HEK293T (cell line): Measurements from ENCODE around the gene SEL1L.

Experiments
- CTCF ChIA-PET: fragments of 350-600 bp; formaldehyde crosslinking; extraction: SDS; loops from one replicate; lab custom pipeline; 2021; ENCODE audit warnings: antibody characterized with exemption, inconsistent platforms; lab: Yijun Ruan, JAX
- POLR2A ChIA-PET: fragments of 350-600 bp; formaldehyde crosslinking; extraction: SDS; loops from one replicate; lab custom pipeline; 2020; ENCODE audit warnings: antibody characterized with exemption, inconsistent platforms; lab: Yijun Ruan, JAX
- DNase-seq: peaks from one replicate; pipeline ENCODE4 v3.0.0; 2012; ENCODE audit warnings: mixed read lengths; ENCODE audit errors: extremely low spot score
- ARNT ChIP-seq: fragments of 450-650 bp; IDR thresholded peaks from 2 replicates; pipeline ENCODE4 v1.6.1; 2017; ENCODE audit warnings: mild to moderate bottlenecking
- BHLHE40 ChIP-seq: fragments of 450-650 bp; IDR thresholded peaks from 2 replicates; pipeline ENCODE4 v1.6.1; 2016; ENCODE audit warnings: mild to moderate bottlenecking, moderate library complexity, borderline replicate concordance
- CTBP1 ChIP-seq: fragments of 450-650 bp; IDR thresholded peaks from 2 replicates; pipeline ENCODE4 v1.6.1; 2016; ENCODE audit warnings: borderline replicate concordance
- ELF4 ChIP-seq: fragments of 450-650 bp; IDR thresholded peaks from 2 replicates; pipeline ENCODE4 v1.6.1; 2017; ENCODE audit warnings: antibody characterized with exemption
- FOXA1 ChIP-seq: fragments of 450-650 bp; IDR thresholded peaks from 2 replicates; pipeline ENCODE4 v1.6.1; 2016; ENCODE audit warnings: mild to moderate bottlenecking
- FOXK2 ChIP-seq: fragments of 450-650 bp; IDR thresholded peaks from 2 replicates; pipeline ENCODE4 v1.6.1; 2016; ENCODE audit warnings: mild to moderate bottlenecking
- FOXM1 ChIP-seq: fragments of 450-650 bp; IDR thresholded peaks from 2 replicates; pipeline ENCODE4 v1.6.1; 2017; ENCODE audit warnings: mild to moderate bottlenecking, borderline replicate concordance
- HDGF ChIP-seq: fragments of 450-650 bp; IDR thresholded peaks from 2 replicates; pipeline ENCODE4 v1.6.1; 2017; ENCODE audit warnings: antibody characterized with exemption, borderline replicate concordance
- L3MBTL2 ChIP-seq: fragments of 450-650 bp; conservative IDR thresholded peaks from 2 replicates; pipeline ENCODE4 v1.6.1; 2016; ENCODE audit warnings: mild to moderate bottlenecking
- LEF1 ChIP-seq: fragments of 450-650 bp; IDR thresholded peaks from 2 replicates; pipeline ENCODE4 v1.6.1; 2017; ENCODE audit warnings: mild to moderate bottlenecking, borderline replicate concordance
- NFRKB ChIP-seq: fragments of 450-650 bp; IDR thresholded peaks from 2 replicates; pipeline ENCODE4 v1.6.1; 2016; ENCODE audit warnings: mild to moderate bottlenecking, moderate library complexity
- SP1 ChIP-seq: fragments of 450-650 bp; IDR thresholded peaks from 2 replicates; pipeline ENCODE4 v1.6.1; 2017
- SUZ12 ChIP-seq: fragments of 450-650 bp; IDR thresholded peaks from 2 replicates; pipeline ENCODE4 v1.6.1; 2016; ENCODE audit warnings: mild to moderate bottlenecking
- TARDBP ChIP-seq: fragments of 450-650 bp; IDR thresholded peaks from 2 replicates; pipeline ENCODE4 v1.6.1; 2016
- ZNF384 ChIP-seq: fragments of 450-650 bp; IDR thresholded peaks from 2 replicates; pipeline ENCODE4 v1.6.1; 2016
- TF ChIP-seq, protein P1 (sequence below): fragments of 450-650 bp; IDR thresholded peaks from 2 replicates; pipeline ENCODE4 v1.6.1; 2016

Gene SEL1L

GRCh38 chr14:81565441-81566290 lies 32.0 kb upstream of the SEL1L start:
- TF ChIP-seq NFRKB: no peak
- no peak for TF ChIP-seq TARDBP
- TF ChIP-seq CTBP1: no peak
- no peak for TF ChIP-seq SP1
- no peak for TF ChIP-seq L3MBTL2
- TF ChIP-seq FOXM1: no peak
- no peak for TF ChIP-seq BHLHE40
- TF ChIP-seq, protein P1, sequence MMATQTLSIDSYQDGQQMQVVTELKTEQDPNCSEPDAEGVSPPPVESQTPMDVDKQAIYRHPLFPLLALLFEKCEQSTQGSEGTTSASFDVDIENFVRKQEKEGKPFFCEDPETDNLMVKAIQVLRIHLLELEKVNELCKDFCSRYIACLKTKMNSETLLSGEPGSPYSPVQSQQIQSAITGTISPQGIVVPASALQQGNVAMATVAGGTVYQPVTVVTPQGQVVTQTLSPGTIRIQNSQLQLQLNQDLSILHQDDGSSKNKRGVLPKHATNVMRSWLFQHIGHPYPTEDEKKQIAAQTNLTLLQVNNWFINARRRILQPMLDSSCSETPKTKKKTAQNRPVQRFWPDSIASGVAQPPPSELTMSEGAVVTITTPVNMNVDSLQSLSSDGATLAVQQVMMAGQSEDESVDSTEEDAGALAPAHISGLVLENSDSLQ: no peak
- TF ChIP-seq ELF4: no peak
- TF ChIP-seq ZNF384: no peak
- no peak for TF ChIP-seq FOXK2
- TF ChIP-seq FOXA1: no peak
- TF ChIP-seq LEF1: no peak
- TF ChIP-seq ARNT: no peak
- no peak for TF ChIP-seq SUZ12
- TF ChIP-seq HDGF: no peak
- ChIA-PET CTCF (interaction anchor here (0.6 to 1.4 kb wide), 3 partner anchors 32 to 316 kb away, joined by 3 to 4 read pairs (median 4); partner anchors contain the start of gene SEL1L), POLR2A (no interaction called here)
- peak; percentile 45 for DNase-seq

GRCh38 chr14:81562818-81563217 lies 29.2 kb upstream of the SEL1L start:
- CTCF ChIA-PET: no interaction called here
- no peak for DNase-seq
- POLR2A ChIA-PET: no interaction called here
- TF ChIP-seq CTBP1: no peak
- TF ChIP-seq ELF4: no peak
- TF ChIP-seq ARNT: no peak
- no peak for TF ChIP-seq HDGF
- no peak for TF ChIP-seq FOXM1
- no peak for TF ChIP-seq FOXA1
- TF ChIP-seq TARDBP: no peak
- no peak for TF ChIP-seq NFRKB
- no peak for TF ChIP-seq BHLHE40
- TF ChIP-seq, protein P1: no peak
- TF ChIP-seq LEF1: no peak
- no peak for TF ChIP-seq SUZ12
- TF ChIP-seq SP1: no peak
- no peak for TF ChIP-seq FOXK2
- TF ChIP-seq L3MBTL2: no peak
- TF ChIP-seq ZNF384: no peak

- CTCF ChIA-PET: no interaction called here
- TF ChIP-seq ELF4 (no peak), NFRKB (no peak)
- POLR2A ChIA-PET: no interaction called here
- DNase-seq: no peak
These were observed 27.6 kb upstream of the SEL1L start for GRCh38 chr14:81561084-81561775.

DNA sequence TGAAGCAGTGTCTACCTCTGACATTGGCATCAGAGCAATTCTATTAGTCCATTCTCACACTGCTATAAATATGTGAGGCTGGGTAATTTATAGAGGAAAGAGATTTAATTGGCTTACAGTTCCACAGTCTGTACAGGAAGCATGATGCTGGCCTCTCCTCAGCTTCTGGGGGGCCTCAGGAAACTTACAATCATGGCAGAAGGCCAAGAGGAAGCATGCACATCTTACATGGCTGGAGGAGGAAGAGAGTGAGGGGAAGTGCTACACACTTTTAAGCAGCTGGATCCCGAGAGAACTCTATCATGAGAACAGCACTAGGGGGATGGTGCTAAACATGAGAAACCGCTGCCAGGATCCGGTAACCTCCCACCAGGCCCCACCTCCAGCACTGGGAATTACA lies 25.7 kb upstream of the SEL1L start:
- ChIA-PET CTCF (no interaction called here), POLR2A (no interaction called here)
- TF ChIP-seq TARDBP (no peak), FOXM1 (no peak), ARNT (no peak), LEF1 (no peak), L3MBTL2 (no peak), CTBP1 (no peak), SP1 (no peak), HDGF (no peak), FOXK2 (no peak), FOXA1 (no peak), ELF4 (no peak), NFRKB (no peak), SUZ12 (no peak), BHLHE40 (no peak), ZNF384 (no peak)
- TF ChIP-seq, protein P1: no peak

GRCh38 chr14:81557146-81557545 lies 23.5 kb upstream of the SEL1L start:
- ChIA-PET CTCF (no interaction called here), POLR2A (no interaction called here)
- DNase-seq: no peak
- TF ChIP-seq FOXA1 (no peak), SP1 (no peak), FOXK2 (no peak), FOXM1 (no peak), TARDBP (no peak), LEF1 (no peak), SUZ12 (no peak), ARNT (no peak), L3MBTL2 (no peak), NFRKB (no peak), CTBP1 (no peak), HDGF (no peak), ZNF384 (no peak), ELF4 (no peak), BHLHE40 (no peak)
- TF ChIP-seq, protein P1: no peak

More for the DNA sequence above, 25.7 kb upstream of the SEL1L start:
- DNase-seq: no peak
